Measurements from ENCODE around the gene AKIRIN2.
A peak's percentile ranks its signal among the peaks of the same experiment; 100 is the strongest.

The AKIRIN2 gene

GRCh38 chr6:87701676-87702588, at the start of gene AKIRIN2:
Gene AKIRIN2, minus strand, starts transcription at chr6:87702233. Its CDS starts 549 bp downstream, at chr6:87701684.
- ATAC-seq: peak; percentile 75
- DNase-seq: peak; percentile 95

GRCh38 chr6:87747646-87748045, 45.6 kb upstream of the AKIRIN2 start:
- no peak for ATAC-seq
- DNase-seq: no peak

- no peak for ATAC-seq
- DNase-seq: no peak
These were observed 44.1 kb upstream of the AKIRIN2 start for GRCh38 chr6:87745966-87746721.

GRCh38 chr6:87743454-87743853, 41.4 kb upstream of the AKIRIN2 start:
- DNase-seq (no peak), ATAC-seq (no peak)

- DNase-seq (peak; percentile 45), ATAC-seq (peak; percentile 77)
These were observed 40.1 kb upstream of the AKIRIN2 start for GRCh38 chr6:87742106-87742505.

GRCh38 chr6:87741001-87741650, 39.1 kb upstream of the AKIRIN2 start:
- ATAC-seq (no peak), DNase-seq (no peak)

GRCh38 chr6:87738744-87739143, 36.7 kb upstream of the AKIRIN2 start:
- peak; percentile 41 for ATAC-seq
- no peak for DNase-seq

- DNase-seq (no peak), ATAC-seq (peak; percentile 47)
These were observed 36.0 kb upstream of the AKIRIN2 start for GRCh38 chr6:87738000-87738399.

- ATAC-seq (no peak), DNase-seq (no peak)
These were observed 34.9 kb upstream of the AKIRIN2 start for GRCh38 chr6:87736809-87737540.

GRCh38 chr6:87731818-87732661, 30.0 kb upstream of the AKIRIN2 start:
- no peak for DNase-seq
- ATAC-seq: peak; percentile 70

- DNase-seq (no peak), ATAC-seq (no peak)
These were observed 29.0 kb upstream of the AKIRIN2 start for GRCh38 chr6:87731080-87731479.

- ATAC-seq (no peak), DNase-seq (no peak)
These were observed 28.1 kb upstream of the AKIRIN2 start for GRCh38 chr6:87729965-87730719.

GRCh38 chr6:87728706-87729105, 26.7 kb upstream of the AKIRIN2 start:
- DNase-seq: no peak
- ATAC-seq: no peak

GRCh38 chr6:87724983-87725811, 23.2 kb upstream of the AKIRIN2 start:
- DNase-seq (no peak), ATAC-seq (peak; percentile 44)

GRCh38 chr6:87723170-87724078, 21.4 kb upstream of the AKIRIN2 start:
- peak; percentile 37 for ATAC-seq
- no peak for DNase-seq

- ATAC-seq (no peak), DNase-seq (no peak)
These were observed 20.6 kb upstream of the AKIRIN2 start for GRCh38 chr6:87722540-87723169.

- ATAC-seq (no peak), DNase-seq (no peak)
These were observed 19.3 kb upstream of the AKIRIN2 start for GRCh38 chr6:87721311-87721710.

All from stimulated activated naive CD8-positive, alpha-beta T cell treated with anti-CD3 and anti-CD28 coated beads, Interleukin-15, Interleukin-2, amounts not matched to agents 100 U/mL and 50 U/mL, for 24 hours (primary cell).